ENCODE data around the gene CHRNA5.

The CHRNA5 gene

GRCh38 chr15:78620527-78621421 is 55.5 kb downstream of the CHRNA5 start, which contains the start of gene CHRNA3:
CHRNA3 (minus strand) TSS chr15:78620996; CDS start chr15:78620794, 202 bp downstream.
- DNase-seq, result no peak

DNA sequence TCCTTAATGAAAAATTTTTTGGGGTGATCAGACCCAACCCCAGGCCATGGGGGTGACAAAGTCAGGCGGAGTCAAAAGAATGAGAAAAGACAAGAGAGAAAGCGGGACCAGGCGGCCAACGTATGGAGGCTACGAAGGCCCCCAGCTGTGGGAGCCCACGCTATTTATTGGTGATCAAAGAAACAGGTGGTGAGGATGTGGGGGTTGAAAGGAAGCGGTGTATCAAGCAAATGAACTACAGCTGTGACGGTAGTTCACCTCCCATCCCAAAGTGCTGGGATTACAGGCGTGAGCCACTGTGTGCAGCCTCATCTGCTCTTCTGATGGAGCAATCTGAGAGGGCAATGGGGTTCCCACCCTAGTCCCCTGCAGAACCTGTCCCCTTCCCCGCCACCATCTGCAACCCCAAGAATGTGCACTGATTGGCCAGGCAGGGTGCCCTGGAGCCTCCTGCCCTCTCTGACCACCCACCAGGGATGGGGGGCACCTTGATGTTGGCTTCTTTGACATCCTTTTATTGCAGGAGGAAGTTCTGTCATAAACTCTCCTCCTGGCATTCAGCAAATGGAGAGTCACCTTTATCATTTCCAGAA is 56.6 kb downstream of the CHRNA5 start:
- no peak for DNase-seq

- DNase-seq, result no peak
These were observed 58.6 kb downstream of the CHRNA5 start for GRCh38 chr15:78623786-78624497.

- DNase-seq, result no peak
These were observed 59.6 kb downstream of the CHRNA5 start for GRCh38 chr15:78624651-78625590.

DNA sequence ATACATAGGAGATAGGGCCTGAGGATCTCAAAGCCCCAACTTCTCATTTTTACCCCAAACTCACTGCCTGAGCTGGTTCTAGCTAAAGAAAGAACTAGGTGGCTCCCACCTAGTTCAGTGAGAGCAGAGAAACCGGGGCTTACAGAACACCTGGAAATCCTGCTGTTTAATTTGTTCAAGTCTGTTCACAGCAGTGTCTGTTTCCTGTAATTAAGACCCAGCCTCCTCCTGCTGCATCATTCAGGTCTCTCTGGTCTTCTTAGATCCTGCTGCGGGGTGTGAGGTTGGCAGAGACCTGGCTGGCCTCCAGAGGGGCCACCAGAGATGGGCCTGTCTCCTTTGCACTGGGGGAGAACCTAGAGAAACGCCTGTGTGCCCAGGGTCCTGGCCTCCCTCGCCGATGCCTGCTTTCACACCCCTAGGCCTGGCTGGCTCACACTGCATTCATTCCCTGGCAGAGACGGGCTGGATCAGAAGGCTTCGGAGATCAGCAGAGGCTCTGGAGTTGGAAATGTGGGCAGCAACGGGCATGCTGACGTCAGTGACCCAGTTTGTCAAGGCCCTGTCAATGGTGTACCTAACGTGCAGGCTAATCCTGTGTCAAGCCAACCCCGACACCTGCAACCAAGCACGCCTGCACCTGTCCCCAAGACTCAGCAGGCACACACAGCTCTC is 60.4 kb downstream of the CHRNA5 start:
- DNase-seq, result no peak

GRCh38 chr15:78626381-78626995 is 61.2 kb downstream of the CHRNA5 start:
- no peak for DNase-seq

DNA sequence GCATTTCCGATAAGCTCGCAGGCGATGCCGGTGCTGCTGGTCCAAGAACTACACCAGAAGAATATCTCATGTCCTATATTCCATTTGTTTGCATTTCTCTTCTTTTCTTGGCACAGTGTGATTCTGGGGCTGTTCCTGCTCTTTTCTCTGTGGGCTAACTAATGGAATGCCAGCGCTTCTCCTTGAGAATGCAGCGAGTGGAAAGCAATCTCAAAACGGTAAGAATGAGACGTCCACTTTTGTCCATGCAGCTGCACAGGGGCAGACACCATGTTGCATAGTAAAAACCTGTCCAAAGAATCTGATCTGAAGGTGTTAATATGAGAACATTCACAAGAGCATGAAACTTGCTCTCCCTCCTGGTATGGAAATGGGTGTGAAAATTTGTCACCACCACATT is 62.0 kb downstream of the CHRNA5 start:
- DNase-seq, result no peak

DNA sequence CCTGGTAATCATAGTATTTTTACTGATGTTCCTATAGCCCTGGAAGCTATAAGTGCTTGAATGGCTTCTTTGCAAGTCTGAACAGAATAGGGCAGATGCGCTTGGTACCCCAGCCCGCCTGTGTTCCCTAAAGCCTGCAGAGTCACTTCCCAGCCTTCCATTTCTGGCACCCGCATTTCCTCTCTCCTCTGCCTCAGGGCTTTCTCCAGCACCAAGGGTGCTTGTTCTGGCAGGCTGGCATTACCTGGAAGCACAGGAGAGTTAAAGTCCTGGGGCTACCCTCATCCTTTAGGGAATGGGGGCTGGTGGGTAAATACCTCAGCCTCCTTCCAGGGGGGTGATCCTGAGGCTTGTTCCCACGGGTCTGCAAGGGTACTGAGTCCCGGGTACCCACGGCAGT is 62.9 kb downstream of the CHRNA5 start:
- DNase-seq, result no peak

DNA sequence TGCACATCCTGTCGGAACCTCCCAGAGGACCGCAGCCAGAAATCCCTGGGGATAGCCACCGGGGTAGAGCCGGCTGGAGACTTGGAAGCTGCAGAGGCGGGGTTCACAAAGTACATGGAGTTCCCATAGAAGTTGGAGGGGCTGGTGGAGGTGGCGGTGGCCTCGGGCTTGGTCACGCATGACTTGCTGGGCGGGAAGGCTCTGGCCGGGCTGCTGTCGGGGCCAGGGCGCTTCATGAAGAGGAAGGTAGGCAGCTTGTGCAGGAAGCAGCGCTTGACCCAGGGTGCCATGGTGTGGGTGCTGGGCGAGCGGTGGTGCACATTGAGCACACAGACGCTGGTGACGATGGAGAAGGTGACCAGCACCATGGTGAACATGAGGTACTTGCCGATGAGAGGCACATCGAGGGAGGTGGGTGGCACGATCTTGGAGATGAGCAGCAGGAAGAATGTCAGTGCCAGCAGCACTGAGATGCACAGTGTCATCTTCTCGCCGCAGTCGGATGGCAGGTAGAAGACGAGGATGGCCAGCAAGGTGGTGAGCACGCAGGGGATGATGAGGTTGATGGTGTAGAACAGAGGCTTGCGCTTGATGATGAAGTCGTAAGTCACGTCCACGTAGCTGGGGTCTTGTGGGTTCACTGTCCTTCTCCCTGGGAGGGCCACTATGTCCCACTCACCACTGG is 63.9 kb downstream of the CHRNA5 start:
- no peak for DNase-seq

DNA sequence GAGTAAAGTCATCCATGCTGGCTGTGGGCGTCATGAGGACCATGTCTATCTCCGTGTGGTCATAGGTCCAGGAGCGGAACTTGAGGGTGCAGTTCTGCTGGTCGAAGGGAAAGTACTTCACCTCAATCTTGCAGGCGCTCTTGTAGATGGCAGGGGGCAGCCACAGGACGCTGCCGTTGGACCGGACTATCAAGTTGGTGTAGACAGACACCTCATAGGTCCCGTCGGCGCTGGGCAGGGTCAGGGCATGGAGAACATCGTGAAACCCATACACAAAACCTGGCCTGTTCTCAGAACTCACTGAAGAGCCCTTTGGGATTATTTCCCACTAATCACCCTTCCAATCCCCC is 64.4 kb downstream of the CHRNA5 start:
- no peak for DNase-seq

DNA sequence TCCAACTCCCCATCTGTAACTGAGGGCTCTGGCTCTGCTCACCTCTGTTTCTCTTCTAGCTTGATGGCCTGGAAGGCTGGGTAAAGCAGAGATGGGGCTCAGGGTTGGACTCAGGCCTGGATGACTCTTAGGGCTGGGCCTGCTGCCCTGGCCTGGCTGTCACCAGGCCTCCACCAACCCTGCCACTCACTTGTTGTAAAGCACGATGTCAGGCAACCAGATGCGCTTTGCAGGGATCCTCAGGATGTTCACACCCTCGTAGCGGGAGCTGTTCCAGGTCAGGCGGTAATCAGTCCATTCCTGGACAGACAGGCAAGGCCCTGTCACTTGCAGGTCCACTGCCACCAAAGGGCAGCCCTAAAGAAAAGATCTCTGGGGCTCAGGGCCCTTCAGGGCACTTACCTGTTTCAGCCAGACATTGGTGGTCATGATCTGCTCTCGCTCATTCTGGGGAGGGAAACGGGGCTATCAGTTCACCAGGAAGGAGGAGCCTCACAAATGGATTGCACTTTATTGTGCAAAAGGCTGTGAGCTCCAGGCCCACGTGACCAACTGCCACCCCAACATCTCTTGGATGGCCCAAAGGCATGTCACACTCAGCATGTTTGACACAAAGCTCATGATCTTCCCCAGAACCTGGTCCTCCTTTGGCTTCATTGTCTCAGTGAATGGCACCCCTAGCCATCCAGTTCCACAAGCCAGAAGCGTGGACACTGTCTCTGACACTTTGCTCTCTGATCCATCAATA is 65.7 kb downstream of the CHRNA5 start:
- no peak for DNase-seq

- DNase-seq, result no peak
These were observed 68.0 kb downstream of the CHRNA5 start for GRCh38 chr15:78633348-78633747.

- DNase-seq, result no peak
These were observed 69.2 kb downstream of the CHRNA5 start for GRCh38 chr15:78634210-78635145.

DNA sequence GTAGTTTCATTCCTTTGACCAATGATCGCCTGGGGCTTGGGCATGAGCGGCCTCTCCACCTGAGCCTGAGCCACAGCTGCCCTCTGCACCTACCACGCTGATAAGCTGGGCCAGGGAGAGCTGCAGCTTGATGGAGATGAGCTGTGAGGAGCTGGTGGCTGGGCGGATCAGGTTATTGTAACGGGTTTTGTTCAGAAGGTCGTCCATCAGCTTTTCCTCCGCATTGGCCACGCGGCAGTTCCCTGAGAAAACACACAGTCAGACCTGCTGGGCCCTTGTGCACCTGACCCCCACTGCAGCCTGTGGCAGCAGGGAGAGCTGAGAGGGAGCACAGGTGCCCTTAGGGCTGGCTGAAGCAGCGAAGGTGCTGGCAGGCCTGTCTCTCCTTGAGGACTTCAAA is 70.0 kb downstream of the CHRNA5 start:
- DNase-seq, result no peak

DNA sequence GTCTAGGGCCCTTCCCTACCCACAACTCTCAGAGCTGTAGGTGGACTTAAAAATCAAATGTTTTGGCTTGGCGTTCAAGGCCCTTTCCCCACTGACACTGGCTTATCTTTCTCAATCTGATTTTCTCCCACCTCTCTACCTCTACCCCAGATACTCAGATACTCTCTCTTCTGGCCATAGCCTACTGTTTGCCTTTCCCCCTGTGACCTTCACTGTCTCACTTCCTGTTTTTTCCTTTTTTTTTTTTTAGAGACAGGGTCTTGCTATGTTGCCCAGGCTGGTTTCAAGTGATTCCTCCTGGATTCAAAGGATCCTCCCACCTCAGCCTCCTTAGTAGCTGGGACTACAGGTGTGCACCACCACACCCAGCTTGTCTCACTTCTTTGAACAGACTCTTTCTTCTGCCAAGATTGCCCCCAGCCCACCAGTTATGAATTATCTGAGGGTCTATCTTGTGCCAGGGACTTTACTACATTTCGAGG is 71.1 kb downstream of the CHRNA5 start:
- no peak for DNase-seq

GRCh38 chr15:78637776-78638435 is 72.6 kb downstream of the CHRNA5 start:
- peak; percentile 45 for DNase-seq

- peak; percentile 67 for DNase-seq
These were observed 73.5 kb downstream of the CHRNA5 start for GRCh38 chr15:78638658-78639314.

Data from NCI-H1694 treated with DMSO at 0.1 percent for 48 hours (cell line).